Hepatocyte (in vitro differentiated cells): ENCODE measurements around the gene MSANTD1.

ENCODE experiments used
- CTCF ChIP-seq: fragments of 200-600 bp; sonication (generic); IDR thresholded peaks from 2 replicates; pipeline ENCODE4 v1.5.1; 2016; ENCODE audit warnings: antibody characterized with exemption, mild to moderate bottlenecking; ENCODE audit not compliant: poor library complexity
- EZH2 ChIP-seq: fragments of 200-600 bp; sonication (generic); IDR thresholded peaks from 2 replicates; pipeline ENCODE4 v1.6.1; 2016; ENCODE audit warnings: antibody characterized with exemption, mild to moderate bottlenecking, borderline replicate concordance

- no peak for TF ChIP-seq CTCF
- no peak for TF ChIP-seq EZH2
Observed at GRCh38 chr4:3221996-3222395, 27.0 kb upstream of the MSANTD1 start.
